Uterus (tissue), 2 donors: ENCODE data around the gene SUSD1.

Source experiments
- POLR2A ChIP-seq, 2 donors: fragments of 450-650 bp; IDR thresholded peaks; one replicate each; pipeline ENCODE4 v1.6.1; 2016; ENCODE audit warnings: antibody characterized with exemption in 2 of 2, mild to moderate bottlenecking in 1 of 2, moderate library complexity in 1 of 2
- TF ChIP-seq, protein P1 (sequence below), 4 experiments: fragments of 200-600 bp in 2 of 4; fragments of 450-650 bp in 2 of 4; sonication (generic) in 2 of 4; IDR thresholded peaks; one replicate each; pipeline ENCODE4 v1.5.1; 2016 to 2019; ENCODE audit warnings: antibody characterized with exemption in 4 of 4, mild to moderate bottlenecking in 2 of 4, moderate library complexity in 1 of 4

DNA sequence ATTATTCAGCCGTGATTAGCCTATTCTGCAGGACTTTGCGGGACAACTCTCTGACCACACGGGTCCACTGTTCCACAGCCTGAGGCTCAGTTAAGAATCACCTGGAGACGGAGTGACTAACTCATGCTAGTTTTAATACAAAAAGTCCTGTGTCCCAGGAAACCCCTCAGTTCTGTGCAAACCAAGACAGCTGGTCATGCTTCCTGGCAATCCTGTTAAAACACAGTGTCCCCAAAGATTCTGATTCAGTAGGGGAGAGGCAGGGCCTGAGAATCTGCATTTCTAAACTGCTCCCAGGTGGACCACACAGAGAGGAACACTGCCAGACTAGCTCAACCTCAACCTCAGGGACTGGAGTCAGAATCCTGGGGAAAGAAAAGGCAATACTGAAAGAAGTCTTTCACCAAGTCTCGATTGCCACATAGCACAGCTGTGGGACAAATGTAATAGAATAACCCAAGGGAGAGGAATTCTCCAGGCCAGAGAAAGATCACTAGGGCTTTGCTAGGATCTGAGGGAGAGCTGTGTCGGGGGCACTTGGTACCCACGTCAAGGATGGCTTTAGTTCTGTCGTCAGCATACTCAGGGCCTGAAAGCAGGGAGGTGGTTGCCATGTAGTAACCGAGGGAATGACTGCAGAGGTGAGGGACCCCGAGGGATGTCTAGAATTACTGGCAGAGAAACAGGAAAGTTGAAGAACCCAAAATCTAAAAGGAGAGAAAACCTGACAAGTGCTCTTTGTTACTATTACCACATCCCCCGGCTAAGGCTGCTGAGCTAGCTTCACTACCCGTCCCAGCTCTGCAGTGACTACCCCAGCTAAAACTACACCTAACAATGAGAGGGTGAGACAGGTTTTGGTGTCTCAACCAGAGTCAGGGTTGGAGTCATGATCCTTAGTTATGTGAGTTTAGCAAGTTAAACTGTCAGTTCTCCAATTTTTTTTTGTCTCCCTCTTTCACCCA, 8.6 kb downstream of the SUSD1 start:
- TF ChIP-seq, protein P1, sequence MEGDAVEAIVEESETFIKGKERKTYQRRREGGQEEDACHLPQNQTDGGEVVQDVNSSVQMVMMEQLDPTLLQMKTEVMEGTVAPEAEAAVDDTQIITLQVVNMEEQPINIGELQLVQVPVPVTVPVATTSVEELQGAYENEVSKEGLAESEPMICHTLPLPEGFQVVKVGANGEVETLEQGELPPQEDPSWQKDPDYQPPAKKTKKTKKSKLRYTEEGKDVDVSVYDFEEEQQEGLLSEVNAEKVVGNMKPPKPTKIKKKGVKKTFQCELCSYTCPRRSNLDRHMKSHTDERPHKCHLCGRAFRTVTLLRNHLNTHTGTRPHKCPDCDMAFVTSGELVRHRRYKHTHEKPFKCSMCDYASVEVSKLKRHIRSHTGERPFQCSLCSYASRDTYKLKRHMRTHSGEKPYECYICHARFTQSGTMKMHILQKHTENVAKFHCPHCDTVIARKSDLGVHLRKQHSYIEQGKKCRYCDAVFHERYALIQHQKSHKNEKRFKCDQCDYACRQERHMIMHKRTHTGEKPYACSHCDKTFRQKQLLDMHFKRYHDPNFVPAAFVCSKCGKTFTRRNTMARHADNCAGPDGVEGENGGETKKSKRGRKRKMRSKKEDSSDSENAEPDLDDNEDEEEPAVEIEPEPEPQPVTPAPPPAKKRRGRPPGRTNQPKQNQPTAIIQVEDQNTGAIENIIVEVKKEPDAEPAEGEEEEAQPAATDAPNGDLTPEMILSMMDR (IDR thresholded peaks at IDR 0.05), result peak in 2 of 4 experiments; percentile 11 to 13
- no peak for TF ChIP-seq POLR2A (IDR thresholded peaks at IDR 0.05)
